DMS53 treated with DMSO at 0.1 percent for 48 hours (cell line): ENCODE results near the gene TRIM33.
"Not testable (repeated sequence)": the region's sequence is repeated elsewhere in the genome, so short reads cannot be mapped to it uniquely, and the experiment has no call there.

Experiments used
- DNase-seq: peaks from one replicate; lab custom pipeline; 2025; ENCODE audit not compliant: unreplicated experiment; lab: John Stamatoyannopoulos, UW

Gene TRIM33

DNA sequence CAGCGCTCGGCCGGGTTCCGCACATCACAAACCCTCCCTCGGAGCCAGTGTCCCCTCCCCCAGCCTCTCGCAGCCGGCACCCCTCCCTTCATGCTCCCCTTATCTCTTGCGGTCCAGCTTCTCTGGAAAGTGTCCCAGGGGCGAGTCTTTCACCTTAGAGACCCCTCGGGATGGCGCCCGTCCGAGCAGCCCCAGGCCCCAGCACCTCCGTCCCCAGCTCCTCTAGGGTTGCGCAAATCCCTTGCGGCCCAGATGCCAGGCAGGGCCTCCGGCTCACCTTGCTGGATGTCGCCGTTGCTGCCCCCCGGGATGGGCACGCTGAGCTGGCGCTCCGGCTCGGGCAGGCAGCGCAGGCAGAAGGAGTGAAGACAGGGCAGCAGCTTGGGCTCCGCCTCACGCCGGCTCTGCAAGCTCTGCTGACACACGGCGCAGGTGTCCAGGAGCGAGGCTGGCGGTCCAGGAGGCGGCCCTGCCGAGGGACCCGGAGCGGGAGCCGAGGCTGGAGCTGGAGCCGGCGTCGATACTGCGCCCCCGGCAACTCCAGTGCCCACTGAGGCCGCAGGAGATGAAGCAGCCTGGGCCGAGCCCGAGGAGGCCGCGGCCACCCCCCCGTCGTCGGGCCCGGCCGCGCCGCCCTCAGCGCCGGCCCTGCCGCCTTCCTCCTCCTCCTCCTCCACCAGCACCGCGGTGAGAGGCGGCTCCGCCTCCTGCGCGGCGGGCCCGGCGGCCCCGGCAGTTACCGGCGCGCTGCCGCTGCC lies 550 bp downstream of the TRIM33 start:
- DNase-seq = peak; percentile 35

DNA sequence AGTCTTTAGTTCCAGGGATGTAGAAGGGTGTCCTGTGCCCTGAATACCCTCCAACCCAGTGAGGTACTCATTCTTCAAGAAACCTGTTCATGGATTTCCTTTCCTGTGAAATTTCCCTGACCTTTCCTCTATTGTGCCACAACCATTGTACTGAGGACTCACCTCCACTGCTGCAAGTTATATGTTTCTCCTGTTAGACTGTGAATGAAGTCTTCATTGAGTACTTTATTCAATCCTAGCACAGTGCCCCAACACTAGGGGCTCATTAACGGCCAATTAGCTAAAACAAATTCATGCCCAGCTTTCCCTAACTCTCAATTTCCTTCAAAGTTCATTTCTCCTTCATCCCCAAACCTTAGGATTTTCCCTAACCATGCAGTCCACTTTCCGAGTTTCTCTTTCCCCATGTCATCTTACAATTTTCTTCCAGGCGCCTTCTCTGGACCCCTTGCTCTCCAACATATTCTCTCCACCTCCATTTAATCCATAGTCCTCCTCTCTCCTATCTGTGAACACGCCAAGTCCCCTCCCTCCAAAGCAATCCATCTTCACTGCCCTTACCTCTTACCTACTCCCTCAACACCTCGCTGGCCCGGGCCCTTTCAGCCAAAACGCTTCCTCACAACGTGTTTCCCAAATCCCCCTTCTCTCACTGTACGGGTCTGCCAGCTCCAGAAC lies 1.3 kb downstream of the TRIM33 start:
- DNase-seq = no peak

DNA sequence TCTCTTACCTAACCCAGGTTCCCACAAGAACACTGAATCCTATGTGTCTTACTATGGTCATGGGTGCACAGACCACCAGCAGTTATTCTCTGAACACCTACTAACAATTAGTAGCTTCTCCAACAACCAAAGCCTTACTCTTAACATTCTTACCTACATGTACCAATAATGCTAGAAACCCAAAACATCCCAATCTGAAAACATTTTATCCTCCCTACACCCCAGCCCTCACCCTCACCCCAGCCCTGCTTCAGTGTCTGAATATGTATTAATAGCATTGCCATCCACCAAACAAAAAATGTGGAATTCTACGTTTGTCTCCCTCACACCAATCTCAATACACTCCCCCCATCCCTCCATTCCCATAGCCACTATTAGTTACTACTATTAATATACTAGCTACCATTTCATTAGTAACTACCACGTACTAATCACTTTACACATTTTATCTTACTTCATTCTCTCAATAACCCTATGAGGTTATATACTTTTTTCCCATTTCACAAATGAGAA lies 2.6 kb downstream of the TRIM33 start:
- no peak for DNase-seq

DNA sequence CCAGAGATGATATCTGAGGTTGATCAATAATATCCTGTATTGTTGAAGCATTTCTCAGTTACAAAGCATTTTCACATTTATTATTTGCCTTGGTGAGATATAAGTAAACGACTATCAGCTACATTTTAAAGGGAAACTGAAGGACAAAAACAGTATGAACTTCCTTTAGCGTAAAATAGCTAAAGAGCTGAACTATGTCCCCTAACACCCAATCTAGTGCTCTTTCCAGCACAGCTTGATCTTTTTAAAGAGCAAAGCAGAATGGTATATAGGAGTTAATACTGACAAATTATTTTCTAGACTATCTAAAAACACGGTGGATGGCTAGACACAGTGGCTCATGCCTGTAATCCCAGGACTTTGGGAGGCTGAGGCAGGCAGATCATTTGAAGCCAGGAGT lies 3.5 kb downstream of the TRIM33 start:
- no peak for DNase-seq

DNA sequence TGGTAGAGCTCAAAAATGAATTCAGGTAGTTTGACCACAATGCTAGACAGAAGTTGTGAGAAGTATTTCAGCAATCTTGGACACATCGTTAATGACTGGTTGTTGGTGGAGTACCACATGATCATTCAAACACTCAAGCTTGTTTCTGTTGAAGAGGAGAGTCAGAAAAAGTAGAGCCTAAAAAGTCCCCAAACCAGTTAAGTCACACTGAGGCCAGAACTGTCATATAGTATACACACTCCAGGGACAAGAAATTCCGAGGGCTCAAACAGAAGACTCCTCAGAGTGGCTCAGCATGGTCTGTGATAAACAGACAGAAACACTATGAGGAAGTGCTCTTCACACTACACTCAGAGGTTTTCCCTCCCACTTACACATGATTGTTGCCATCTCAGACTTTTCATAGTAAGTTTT lies 5.8 kb downstream of the TRIM33 start:
- no peak for DNase-seq

DNA sequence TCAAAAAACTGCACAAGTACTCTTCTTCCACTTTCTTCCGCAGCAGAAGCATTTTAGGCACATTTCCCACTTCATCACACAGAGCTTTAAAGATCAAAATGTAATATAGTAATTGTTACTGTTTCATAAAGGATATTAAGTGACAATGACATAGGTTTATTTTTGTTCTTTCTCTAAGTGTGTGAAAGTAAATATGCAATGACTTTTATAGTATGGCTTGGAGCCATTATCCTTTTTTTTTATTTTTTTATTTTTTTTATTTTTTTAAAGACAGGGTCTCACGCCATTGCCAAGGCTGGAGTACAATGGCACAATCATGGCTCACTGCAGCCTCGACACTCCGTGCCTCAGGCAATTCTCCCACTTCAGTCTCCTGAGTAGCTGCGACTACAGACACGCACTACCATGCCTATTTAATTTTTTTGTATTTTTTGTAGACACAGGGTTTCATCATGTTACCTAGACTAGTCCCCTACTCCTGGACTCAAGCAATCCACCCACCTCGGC lies 7.0 kb downstream of the TRIM33 start:
- DNase-seq = no peak

DNA sequence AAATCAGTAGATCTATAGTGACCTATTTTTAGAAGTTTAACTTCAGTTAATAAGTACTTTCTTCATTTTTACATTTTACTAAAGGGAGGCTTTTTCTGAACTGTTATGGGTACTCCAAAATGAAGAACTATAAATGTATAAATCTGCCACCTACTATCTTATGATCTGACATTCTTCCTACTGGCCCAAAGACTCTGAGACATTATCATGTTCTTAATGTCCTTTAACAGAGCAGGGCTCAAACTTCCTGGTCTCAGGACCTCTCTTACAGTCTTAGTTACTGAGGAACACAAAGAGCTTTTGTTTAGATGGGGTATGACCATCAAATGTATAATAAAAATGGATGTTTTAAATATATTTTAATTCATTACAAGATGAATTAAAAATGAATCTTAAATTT lies 8.9 kb downstream of the TRIM33 start:
- DNase-seq = no peak

DNA sequence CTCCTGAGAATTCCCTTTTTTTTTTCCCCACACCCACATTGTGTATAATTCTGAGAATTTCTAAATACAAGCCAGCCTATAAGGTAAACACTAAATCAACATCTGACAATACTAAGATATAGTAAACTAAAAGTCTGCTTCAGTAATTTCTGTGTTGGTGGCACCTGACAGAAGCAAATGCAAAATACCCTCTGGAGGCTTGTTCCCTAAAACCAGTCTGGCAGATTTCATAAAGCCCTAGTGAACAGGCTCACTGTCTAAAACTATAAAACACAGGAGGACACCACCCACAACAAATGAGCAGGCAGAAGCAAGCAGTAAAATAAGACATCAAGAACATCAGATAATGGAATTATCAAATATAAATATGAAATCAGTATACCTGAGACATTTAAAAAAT lies 11.5 kb downstream of the TRIM33 start:
- no peak for DNase-seq

DNA sequence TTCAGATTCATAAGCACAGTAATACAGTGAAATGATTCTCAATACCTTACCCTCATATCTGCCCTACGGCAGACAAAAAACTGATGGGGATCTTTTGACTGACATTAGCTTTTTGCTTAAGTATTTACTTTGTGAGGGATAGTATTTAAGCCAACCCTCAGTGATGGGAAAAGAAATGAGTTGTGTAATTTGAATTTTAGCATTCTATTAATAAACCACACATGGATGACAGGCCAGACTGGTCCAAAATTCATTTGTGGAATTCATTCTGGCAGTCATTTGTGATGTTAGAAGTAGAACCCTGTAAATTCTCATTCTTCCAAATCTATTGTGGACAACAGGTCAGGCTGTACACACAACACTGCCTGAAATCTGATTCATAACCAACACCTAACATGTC lies 14.9 kb downstream of the TRIM33 start:
- DNase-seq = no peak

DNA sequence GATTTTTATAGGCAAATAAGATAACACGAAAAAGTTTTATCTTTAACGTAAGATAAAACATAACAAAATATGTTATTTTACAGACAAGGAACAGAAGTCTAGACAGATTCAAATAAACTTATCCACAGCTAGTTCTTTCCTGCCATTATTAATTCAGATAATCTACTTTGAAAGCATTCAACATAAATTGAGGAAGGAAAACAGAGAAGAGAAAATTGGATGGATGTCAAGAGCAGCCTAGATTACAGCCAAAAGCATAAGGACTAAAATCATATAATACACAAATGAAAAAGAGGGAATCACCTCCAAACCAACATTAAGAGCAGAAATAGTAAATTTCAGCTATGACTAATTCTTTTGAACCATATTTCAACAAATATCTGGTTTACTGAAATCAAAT lies 15.5 kb downstream of the TRIM33 start:
- DNase-seq = no peak

DNA sequence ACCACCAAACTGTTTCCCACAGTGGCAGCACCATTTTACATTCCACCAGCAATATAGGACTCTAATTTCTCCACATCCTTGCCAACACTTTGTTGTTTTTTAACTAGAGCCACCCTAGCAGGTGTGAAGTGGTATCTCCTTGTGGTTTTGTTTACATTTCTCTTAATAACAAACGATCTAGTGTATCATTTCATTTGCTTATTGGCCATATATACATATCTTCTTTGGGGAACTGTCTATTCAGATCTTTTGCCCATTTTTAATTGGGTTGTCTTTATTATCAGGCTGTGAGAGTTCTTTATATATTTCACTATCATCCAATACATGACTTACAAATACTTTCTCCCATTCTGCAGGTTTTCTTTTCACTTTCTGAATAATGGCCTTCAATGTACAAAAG lies 18.0 kb downstream of the TRIM33 start:
- no peak for DNase-seq

DNA sequence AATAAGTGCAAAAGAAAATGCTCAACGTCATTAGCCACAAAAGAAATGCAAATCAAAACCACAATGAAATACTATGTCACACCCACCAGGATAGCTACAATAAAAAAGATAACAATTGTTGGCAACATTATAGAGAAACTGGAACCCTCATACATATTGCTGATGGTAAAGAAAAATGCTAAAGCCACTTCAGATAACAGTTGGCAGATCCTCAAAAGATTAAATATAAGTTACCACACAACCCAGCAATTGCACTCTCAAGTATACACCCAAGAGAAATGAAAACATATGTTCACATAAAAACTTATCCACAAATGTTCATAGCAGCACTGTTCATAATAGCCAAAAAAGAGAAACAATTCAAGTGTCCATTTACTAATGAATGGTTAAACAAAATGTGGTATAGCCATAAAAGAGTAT lies 20.7 kb downstream of the TRIM33 start:
- DNase-seq = no peak

DNA sequence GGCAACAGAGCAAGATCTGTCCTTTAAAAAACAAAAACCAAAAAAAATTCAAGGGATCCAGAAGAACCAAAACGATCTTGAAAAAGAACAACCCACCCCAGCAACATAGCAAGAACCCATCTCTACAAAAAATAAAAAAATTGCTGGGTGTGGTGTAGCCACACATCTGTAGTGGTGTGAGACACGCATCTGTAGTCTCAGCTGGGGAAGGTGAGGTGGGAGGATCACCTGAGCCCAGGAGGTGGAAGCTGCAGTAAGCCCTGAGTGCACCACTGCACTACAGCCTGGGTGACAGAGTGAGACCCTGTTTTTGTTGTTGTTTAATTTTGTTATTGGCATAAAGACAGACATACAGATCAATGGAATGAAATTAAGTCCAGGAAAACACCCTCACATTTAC lies 22.3 kb downstream of the TRIM33 start:
- no peak for DNase-seq

DNA sequence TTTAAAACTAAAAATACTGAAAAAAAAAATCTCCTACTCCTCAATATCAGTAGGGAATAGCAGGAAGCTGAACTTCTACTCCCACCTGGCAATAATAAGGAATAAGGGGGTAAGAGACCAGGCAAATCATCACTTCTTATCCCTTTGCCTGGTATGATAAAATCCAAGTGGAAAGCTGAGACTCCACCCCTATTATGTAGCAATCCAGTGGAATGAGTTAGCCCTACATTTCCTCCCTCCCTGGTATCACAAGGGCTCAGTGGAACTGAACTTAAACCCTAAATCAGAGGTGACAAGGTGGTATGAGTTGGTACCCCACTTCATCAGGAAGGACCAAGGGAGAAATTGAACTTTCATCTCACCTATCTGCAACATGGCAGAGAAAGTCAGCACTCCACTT lies 25.7 kb downstream of the TRIM33 start:
- no peak for DNase-seq

DNA sequence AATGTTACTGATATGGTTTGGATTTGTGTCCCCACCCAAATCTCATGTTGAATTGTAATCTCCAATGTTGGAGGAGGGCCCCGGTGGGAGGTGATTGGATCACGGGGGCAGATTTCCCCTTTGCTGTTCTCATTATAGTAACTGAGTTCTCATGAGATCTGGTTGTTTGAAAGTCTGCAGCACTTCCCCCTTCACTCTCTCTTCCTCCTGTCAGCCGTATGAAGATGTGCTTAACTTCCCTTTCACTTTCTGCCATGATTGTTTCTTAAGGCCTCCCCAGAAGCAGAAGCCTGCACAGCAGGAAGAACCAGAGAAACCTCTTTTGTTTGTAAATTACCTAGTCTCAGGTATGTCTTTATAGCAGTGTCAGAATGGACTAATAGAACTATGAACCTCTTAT lies 28.4 kb downstream of the TRIM33 start:
- DNase-seq = no peak

DNA sequence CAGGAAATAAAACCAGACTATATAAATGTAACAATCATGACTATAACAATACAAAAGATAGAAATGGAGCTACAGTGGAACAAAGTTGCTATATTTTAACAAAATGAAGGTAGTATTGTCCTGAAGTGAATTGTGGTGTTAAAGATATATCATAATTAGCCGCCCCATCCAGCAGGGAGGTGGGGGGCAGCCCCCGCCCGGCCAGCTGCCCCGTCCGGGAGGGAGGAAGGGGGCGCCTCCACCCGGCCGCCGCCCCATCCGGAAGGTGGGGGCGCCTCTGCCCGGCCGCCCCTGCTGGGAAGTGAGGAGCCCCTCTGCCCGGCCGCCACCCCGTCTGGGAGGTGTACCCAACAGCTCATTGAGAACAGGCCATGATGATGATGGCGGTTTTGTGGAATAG lies 31.4 kb downstream of the TRIM33 start:
- DNase-seq = not testable (repeated sequence)

DNA sequence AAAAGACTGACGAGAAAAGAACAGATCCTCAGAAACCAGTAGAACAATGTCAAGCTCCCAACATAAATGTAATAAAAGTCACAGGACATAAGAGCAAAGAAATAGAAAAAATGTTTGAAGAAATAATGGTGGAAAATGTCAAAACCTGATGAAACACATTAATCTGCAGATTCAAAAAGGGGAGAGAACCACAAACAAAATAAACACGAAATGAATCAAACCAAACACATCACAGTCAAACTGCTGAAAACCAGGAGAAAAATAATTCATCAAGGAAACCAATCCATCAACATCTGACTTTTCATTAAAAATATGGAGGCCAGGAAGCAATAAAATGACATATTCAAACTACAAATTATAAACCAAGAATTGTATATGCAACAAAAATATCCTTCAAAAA lies 31.9 kb downstream of the TRIM33 start:
- no peak for DNase-seq

DNA sequence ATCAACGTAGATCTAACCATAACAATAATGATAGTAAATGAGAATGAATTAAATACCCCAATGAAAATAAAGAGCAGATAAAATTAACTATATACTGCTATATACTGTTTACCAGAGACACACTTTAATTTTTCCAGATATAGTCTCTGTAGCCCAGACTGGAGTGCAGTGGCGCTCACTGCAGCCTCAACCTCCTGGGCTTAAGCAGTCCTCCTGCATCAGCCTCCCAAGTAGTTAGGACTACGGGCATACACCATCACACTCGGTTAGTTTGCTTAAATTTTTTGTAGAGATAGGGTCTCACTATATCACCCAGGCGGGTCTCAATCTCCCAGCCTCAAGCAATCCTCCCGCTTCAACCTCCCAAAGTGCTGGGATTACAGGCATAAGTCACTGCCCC lies 37.2 kb downstream of the TRIM33 start:
- DNase-seq = no peak

DNA sequence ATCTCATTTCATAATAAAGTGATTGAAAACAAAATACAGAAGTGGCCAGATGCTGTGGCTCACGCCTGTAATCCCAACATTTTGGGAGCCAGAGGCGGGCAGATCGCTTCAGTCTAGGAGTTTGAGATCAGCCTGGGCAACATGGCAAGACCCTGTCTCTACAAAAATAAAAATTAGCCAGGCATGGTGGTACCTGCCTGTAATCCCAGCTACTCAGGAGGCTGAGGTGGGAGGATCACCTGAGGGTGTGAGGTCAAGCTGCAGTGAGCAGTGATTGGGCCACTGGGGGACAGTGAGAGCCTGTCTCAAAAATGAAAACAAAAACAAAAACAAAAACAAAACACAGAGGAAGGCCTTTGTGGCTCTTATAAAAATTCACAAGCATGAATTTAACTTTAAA lies 38.6 kb downstream of the TRIM33 start:
- DNase-seq = no peak

DNA sequence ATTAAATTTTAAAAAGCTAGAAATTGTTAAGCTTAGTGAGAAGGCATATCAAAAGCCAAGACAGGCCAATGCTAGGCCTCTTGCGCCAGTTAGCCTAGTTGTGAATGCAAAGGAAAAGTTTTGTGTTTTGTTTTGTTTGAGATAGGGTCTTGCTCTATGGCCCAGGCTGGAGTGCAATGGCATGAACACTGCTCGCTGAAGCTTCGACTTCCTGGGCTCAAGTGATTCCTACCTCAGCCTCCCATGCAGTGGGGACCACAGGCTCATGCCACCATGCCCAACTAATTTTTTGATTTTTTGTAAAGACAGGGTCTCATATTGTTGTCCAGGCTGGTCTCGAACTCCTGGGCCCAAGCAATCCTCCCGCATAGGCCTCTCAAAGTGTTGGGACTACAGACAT lies 40.3 kb downstream of the TRIM33 start:
- DNase-seq = no peak

DNA sequence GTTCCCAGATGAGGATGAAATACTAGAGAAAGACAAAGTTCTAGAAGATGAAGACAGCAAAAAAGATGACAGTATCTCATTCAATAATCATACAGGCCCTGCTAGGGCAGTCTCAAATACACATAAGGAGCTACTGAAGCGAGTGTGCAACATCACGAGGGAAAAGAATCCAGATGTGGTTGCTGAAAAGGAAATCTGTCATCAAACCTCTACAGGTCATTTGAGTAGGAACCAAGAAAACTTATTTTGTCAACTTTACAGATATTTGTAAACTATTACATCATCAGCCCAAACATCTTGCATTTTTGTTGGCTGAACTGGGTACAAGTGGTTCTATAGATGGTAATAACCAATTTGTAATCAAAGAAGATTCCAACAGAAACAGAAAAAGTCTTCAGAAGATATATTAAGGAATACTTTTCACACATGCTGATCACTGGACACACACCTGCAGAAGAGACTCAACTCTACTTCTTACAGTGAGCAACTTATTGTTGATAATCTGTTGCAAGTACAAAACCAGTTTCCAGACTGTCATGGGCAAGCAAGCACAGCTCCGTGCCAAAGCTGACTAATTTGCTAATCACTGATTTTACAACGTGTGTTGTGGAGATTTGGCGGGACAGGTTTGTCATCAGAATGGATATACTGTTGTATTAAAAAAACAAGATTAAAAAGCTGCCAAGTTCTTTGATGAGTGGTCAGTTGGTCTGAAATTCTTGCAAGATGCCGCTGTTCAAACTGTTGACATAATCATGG lies 42.1 kb downstream of the TRIM33 start:
- no peak for DNase-seq

DNA sequence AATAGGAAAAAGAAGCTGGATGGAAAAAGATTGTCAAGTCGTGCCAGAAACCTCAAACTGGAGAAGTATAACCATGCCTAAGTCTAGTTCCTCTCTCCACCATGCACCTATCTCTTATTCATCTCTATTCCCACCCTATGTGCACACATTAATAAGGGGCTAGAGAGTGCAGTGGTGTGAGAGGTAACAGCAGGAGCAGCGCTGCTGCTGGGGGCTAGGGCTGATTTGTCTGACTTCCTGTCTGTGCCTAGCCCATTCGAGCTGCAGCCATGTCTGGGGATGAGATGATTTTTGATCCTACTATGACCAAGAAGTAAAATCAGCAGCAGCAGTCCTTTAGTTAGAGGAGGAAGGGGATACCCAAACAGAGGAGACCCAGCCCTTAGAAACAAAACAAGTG lies 43.0 kb downstream of the TRIM33 start:
- DNase-seq = no peak
